ENCODE measurements around the gene AP1M2.

Gene AP1M2

GRCh38 chr19:10611907-10612306, 24.8 kb upstream of the AP1M2 start:
- DNase-seq (ENCODE audit: low spot score in 2 of 2) (no peak), ATAC-seq (no peak)
- Mint-ChIP-seq H3K4me3 (no peak overlapping the region), H3K27ac (no peak overlapping the region), H3K36me3 (peaks cover 27% of the 10 kb centered on the region), H3K4me1 (peaks cover 21% of the 10 kb centered on the region), H3K9me3 (no peaks in the 10 kb centered on the region)

GRCh38 chr19:10604460-10604980, 17.4 kb upstream of the AP1M2 start:
- Mint-ChIP-seq H3K9me3 (no peaks in the 10 kb centered on the region), H3K36me3 (peaks cover 14% of the 10 kb centered on the region), H3K4me1 (peaks cover 18% of the 10 kb centered on the region), H3K4me3 (peak overlapping the region; percentile 90), H3K27ac (peak overlapping the region; percentile 91)
- ATAC-seq = no peak
- DNase-seq (ENCODE audit: low spot score in 2 of 2) = peak in 1 of 2 donors; percentile 58

DNA sequence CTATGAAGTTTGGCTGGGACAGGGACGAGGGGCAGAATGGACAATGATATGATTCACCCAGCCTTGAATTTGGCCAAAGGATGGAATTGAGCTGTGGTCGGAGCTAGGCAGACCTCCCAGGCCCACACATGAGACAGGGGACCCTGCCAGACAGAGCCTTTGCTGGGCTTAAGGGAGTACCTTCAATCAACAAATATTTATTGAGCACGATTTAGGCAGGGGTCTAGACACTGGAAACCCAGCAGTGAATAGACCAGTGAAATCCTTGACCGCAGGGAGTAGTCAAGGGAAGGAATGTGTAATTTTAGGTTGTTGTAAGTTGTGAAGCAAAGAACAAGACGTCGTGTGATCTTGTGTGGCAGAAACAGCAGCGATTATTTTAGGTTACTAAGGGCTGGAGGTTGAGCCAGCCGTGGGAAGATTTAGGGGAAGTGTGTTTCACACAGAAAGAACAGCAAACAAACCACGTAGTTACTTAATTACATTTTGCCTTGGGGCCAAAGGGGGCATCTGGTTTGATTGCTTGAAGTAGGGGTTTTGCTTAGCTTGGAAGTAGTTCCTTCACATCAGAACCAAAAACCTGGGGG, 16.9 kb upstream of the AP1M2 start:
- H3K4me1 Mint-ChIP-seq = peaks cover 18% of the 10 kb centered on the region
- DNase-seq (ENCODE audit: low spot score in 2 of 2) (peak in 1 of 2 donors; percentile 55), ATAC-seq (peak; percentile 27)
- no peaks in the 10 kb centered on the region for H3K9me3 Mint-ChIP-seq
- H3K27ac Mint-ChIP-seq = peak overlapping the region; percentile 91
- H3K4me3 Mint-ChIP-seq = peak overlapping the region; percentile 90
- H3K36me3 Mint-ChIP-seq = peaks cover 14% of the 10 kb centered on the region

DNA sequence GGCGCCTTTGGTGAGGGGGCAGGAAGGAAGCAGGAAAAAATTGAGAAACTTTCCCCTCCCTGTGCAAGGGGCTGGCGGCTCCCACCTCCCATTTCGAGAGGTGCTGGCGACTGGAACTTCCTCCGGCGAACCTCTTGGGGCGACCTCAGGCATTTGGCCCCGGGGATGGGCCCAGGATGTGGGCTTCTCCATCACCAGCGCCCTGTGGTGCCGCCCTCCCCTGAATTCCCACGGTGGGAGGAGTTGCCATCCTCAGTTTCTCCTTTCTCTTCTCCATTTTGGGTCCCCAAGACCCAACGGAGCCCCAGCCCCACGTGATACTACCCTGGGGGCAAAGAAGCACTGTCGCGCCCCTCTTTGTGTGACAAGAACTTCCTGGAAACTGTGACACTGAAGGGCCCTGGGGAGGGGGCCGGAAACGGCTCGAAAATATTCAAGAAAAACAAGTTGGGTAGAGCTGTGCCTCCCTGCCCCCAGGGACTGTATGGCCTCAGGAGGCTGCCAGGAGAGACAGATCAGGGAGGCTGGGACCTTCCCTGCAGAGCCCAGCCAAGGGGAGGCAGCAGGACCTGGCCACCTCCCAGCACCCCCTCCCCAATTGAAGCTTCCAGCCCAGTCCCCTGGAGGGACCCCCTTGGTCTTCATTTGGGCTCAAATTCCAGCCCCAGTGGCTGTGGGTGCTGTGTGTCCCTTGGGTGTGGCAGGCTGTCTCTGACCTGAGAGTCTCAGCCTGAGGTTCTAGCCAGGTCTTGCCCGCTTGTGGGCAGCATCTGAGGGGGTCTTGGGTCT, 16.2 kb upstream of the AP1M2 start:
- peak overlapping the region; percentile 91 for H3K27ac Mint-ChIP-seq
- peaks cover 14% of the 10 kb centered on the region for H3K36me3 Mint-ChIP-seq
- peaks cover 18% of the 10 kb centered on the region for H3K4me1 Mint-ChIP-seq
- peak overlapping the region; percentile 90 for H3K4me3 Mint-ChIP-seq
- ATAC-seq (peak; percentile 74), DNase-seq (ENCODE audit: low spot score in 2 of 2) (peak; percentile 50 to 81)
- H3K9me3 Mint-ChIP-seq = no peaks in the 10 kb centered on the region

- ATAC-seq (peak; percentile 88), DNase-seq (ENCODE audit: low spot score in 2 of 2) (peak; percentile 84 to 86)
- Mint-ChIP-seq H3K4me3 (peak overlapping the region; percentile 90), H3K9me3 (no peaks in the 10 kb centered on the region), H3K27ac (peak overlapping the region; percentile 91), H3K4me1 (peaks cover 18% of the 10 kb centered on the region), H3K36me3 (peaks cover 14% of the 10 kb centered on the region)
Observed at GRCh38 chr19:10602330-10603083, 15.4 kb upstream of the AP1M2 start.

GRCh38 chr19:10601999-10602329, 14.9 kb upstream of the AP1M2 start:
- Mint-ChIP-seq H3K4me1 (peaks cover 22% of the 10 kb centered on the region), H3K9me3 (no peaks in the 10 kb centered on the region), H3K27ac (no peak overlapping the region), H3K4me3 (peak overlapping the region; percentile 90), H3K36me3 (peaks cover 14% of the 10 kb centered on the region)
- no peak for ATAC-seq
- DNase-seq (ENCODE audit: low spot score in 2 of 2) = no peak

GRCh38 chr19:10600149-10600548, 13.0 kb upstream of the AP1M2 start:
- H3K4me1 Mint-ChIP-seq = peaks cover 36% of the 10 kb centered on the region
- H3K27ac Mint-ChIP-seq = no peak overlapping the region
- DNase-seq (ENCODE audit: low spot score in 2 of 2) (no peak), ATAC-seq (no peak)
- H3K9me3 Mint-ChIP-seq = no peaks in the 10 kb centered on the region
- H3K4me3 Mint-ChIP-seq = no peak overlapping the region
- H3K36me3 Mint-ChIP-seq = peaks cover 21% of the 10 kb centered on the region

GRCh38 chr19:10593820-10594637, 6.9 kb upstream of the AP1M2 start:
- Mint-ChIP-seq H3K27ac (peak overlapping the region; percentile 91), H3K4me1 (peaks cover 26% of the 10 kb centered on the region), H3K4me3 (no peak overlapping the region), H3K36me3 (peaks cover 6% of the 10 kb centered on the region), H3K9me3 (no peaks in the 10 kb centered on the region)
- ATAC-seq = no peak
- DNase-seq (ENCODE audit: low spot score in 2 of 2) = no peak

GRCh38 chr19:10593148-10593547, 6.0 kb upstream of the AP1M2 start:
- ATAC-seq = no peak
- H3K9me3 Mint-ChIP-seq = no peaks in the 10 kb centered on the region
- H3K27ac Mint-ChIP-seq = no peak overlapping the region
- H3K4me3 Mint-ChIP-seq = no peak overlapping the region
- no peak for DNase-seq (ENCODE audit: low spot score in 2 of 2)
- H3K36me3 Mint-ChIP-seq = peaks cover 6% of the 10 kb centered on the region
- peaks cover 26% of the 10 kb centered on the region for H3K4me1 Mint-ChIP-seq

DNA sequence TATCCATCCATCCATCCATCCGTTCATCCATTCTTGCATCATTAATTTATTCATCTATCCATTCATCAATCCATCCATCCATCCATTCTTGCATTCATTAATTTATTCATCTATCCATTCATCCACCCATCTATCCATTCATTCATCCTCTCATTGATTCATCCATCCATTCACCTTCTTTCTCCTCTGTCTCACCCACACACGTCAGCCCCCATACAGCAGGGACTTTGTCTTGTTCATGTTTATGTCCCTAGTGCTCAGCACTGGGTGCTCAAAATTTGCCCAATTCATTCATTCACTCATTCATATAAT, 683 bp upstream of the AP1M2 start:
- Mint-ChIP-seq H3K4me3 (no peak overlapping the region), H3K36me3 (peaks cover 6% of the 10 kb centered on the region), H3K27ac (no peak overlapping the region), H3K4me1 (peaks cover 26% of the 10 kb centered on the region), H3K9me3 (no peaks in the 10 kb centered on the region)
- ATAC-seq (no peak), DNase-seq (ENCODE audit: low spot score in 2 of 2) (no peak)

DNA sequence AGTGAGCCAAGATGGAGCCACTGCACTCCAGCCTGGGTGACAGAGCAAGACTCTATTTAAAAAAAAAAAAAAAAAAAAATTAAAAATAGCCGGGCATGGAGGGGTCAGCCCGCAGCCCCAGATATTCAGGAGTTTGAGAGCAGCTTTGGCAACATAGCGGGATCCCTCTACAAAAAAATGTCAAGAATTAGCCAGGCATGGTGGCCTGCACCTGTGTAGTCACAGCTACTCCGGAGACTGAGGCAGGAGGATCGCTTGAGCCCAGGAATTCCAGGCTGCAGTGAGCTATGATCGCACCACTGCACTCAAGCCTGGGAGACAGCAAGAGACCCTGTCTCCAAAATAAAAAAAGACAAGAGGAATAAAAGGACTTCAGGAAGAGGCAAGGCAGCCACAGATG, 716 bp downstream of the AP1M2 start:
- no peak overlapping the region for H3K4me3 Mint-ChIP-seq
- peaks cover 26% of the 10 kb centered on the region for H3K4me1 Mint-ChIP-seq
- no peak overlapping the region for H3K27ac Mint-ChIP-seq
- ATAC-seq (no peak), DNase-seq (ENCODE audit: low spot score in 2 of 2) (no peak)
- H3K9me3 Mint-ChIP-seq = no peaks in the 10 kb centered on the region
- H3K36me3 Mint-ChIP-seq = peaks cover 6% of the 10 kb centered on the region

- ATAC-seq = no peak
- no peak overlapping the region for H3K27ac Mint-ChIP-seq
Observed at GRCh38 chr19:10583036-10583776, 3.9 kb downstream of the AP1M2 start.

DNA sequence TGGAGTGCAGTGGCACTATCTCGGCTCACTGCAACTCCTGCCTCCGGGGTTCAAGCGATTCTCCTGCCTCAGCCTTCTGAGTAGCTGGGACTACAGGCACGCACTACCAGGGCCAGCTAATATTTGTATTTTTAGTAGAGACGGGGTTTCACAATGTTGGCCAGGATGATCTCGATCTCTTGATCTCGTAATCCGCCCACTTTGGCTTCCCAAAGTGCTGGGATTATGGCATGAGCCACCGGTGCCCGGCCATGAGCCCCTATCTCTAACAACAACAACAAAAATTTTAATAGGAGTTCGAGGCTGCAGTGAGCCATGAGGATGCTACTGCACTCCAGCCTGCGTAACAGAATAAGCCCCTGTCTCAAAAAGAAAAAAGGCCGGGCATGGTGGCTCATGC, 5.0 kb downstream of the AP1M2 start:
- H3K36me3 Mint-ChIP-seq = peaks cover 6% of the 10 kb centered on the region
- H3K4me1 Mint-ChIP-seq = peaks cover 25% of the 10 kb centered on the region
- H3K9me3 Mint-ChIP-seq = no peaks in the 10 kb centered on the region
- H3K4me3 Mint-ChIP-seq = no peak overlapping the region
- ATAC-seq (no peak), DNase-seq (ENCODE audit: low spot score in 2 of 2) (no peak)
- H3K27ac Mint-ChIP-seq = no peak overlapping the region

More at GRCh38 chr19:10583036-10583776, 3.9 kb downstream of the AP1M2 start:
- H3K4me1 Mint-ChIP-seq = peaks cover 34% of the 10 kb centered on the region
- H3K4me3 Mint-ChIP-seq = no peak overlapping the region
- no peaks in the 10 kb centered on the region for H3K9me3 Mint-ChIP-seq
- H3K36me3 Mint-ChIP-seq = peaks cover 6% of the 10 kb centered on the region
- DNase-seq (ENCODE audit: low spot score in 2 of 2) = no peak

GRCh38 chr19:10580979-10581631, 6.0 kb downstream of the AP1M2 start:
- DNase-seq (ENCODE audit: low spot score in 2 of 2) = peak; percentile 86 to 94
- H3K36me3 Mint-ChIP-seq = peaks cover 6% of the 10 kb centered on the region
- no peak overlapping the region for H3K27ac Mint-ChIP-seq

More at GRCh38 chr19:10580979-10581631, 6.0 kb downstream of the AP1M2 start:
- H3K9me3 Mint-ChIP-seq = no peaks in the 10 kb centered on the region
- H3K4me3 Mint-ChIP-seq = no peak overlapping the region
- ATAC-seq = peak; percentile 89
- H3K4me1 Mint-ChIP-seq = peaks cover 25% of the 10 kb centered on the region
